SK-N-SH treated with all-trans-retinoic acid at 6 μM for 48 hours (cell line): ENCODE data around the gene TPRKB.
"Not testable (repeated sequence)": the region's sequence is repeated elsewhere in the genome, so short reads cannot be mapped to it uniquely, and the experiment has no call there.

Experiments
- ATAC-seq: fragments of 200-7000 bp; cut with Tn5 transposase; 3 replicates; pipeline ENCODE4 v1.9.1; 2020; ENCODE audit warnings: mild to moderate bottlenecking, moderate library complexity
- ARNTL ChIP-seq: fragments of 450-650 bp; formaldehyde crosslinking; IDR thresholded peaks from 2 replicates; pipeline ENCODE4 v1.5.0; 2020; ENCODE audit warnings: low read depth, mild to moderate bottlenecking, moderate library complexity, borderline replicate concordance
- BACH2 ChIP-seq: fragments of 250-450 bp; sonication (Bioruptor Pico); IDR thresholded peaks from 2 replicates; pipeline ENCODE4 v1.9.0; 2021; ENCODE audit warnings: mild to moderate bottlenecking, borderline replicate concordance
- CSDC2 ChIP-seq: fragments of 250-450 bp; sonication (Bioruptor Pico); IDR thresholded peaks from 2 replicates; pipeline ENCODE4 v1.5.0; 2020; ENCODE audit warnings: mild to moderate bottlenecking, moderate library complexity
- CSRNP3 ChIP-seq: fragments of 250-450 bp; sonication (Bioruptor Pico); IDR thresholded peaks from 2 replicates; pipeline ENCODE4 v1.5.1; 2021; ENCODE audit warnings: mild to moderate bottlenecking, moderate library complexity
- ESRRG ChIP-seq: fragments of 250-450 bp; sonication (Bioruptor Pico); IDR thresholded peaks from 2 replicates; pipeline ENCODE4 v1.6.1; 2021; ENCODE audit warnings: mild to moderate bottlenecking
- GLIS3 ChIP-seq: fragments of 250-450 bp; sonication (Bioruptor Pico); IDR thresholded peaks from 2 replicates; pipeline ENCODE4 v1.5.0; 2020; ENCODE audit warnings: mild to moderate bottlenecking, moderate library complexity
- ISL1 ChIP-seq: fragments of 250-450 bp; sonication (Bioruptor Pico); IDR thresholded peaks from 2 replicates; pipeline ENCODE4 v2.1.2; 2022; ENCODE audit warnings: mild to moderate bottlenecking, moderate library complexity
- OSR1 ChIP-seq: fragments of 250-450 bp; sonication (Bioruptor Pico); IDR thresholded peaks from 2 replicates; pipeline ENCODE4 v1.8.0; 2022; ENCODE audit warnings: moderate library complexity, mild to moderate bottlenecking, inconsistent platforms
- PATZ1 ChIP-seq: fragments of 250-450 bp; sonication (Bioruptor Pico); IDR thresholded peaks from 2 replicates; pipeline ENCODE4 v1.8.0; 2020; ENCODE audit warnings: mild to moderate bottlenecking, moderate library complexity, borderline replicate concordance
- PPARA ChIP-seq: fragments of 250-450 bp; sonication (Bioruptor Pico); IDR thresholded peaks from 2 replicates; pipeline ENCODE4 v1.5.0; 2020; ENCODE audit warnings: mild to moderate bottlenecking, borderline replicate concordance
- RARB ChIP-seq: fragments of 250-450 bp; sonication (Bioruptor Pico); IDR thresholded peaks from 2 replicates; pipeline ENCODE4 v1.8.0; 2021; ENCODE audit warnings: mild to moderate bottlenecking, moderate library complexity
- SNAI2 ChIP-seq: fragments of 250-450 bp; sonication (Bioruptor Pico); IDR thresholded peaks from 2 replicates; pipeline ENCODE4 v1.5.0; 2020; ENCODE audit warnings: mild to moderate bottlenecking, moderate library complexity
- TCF4 ChIP-seq: fragments of 250-450 bp; sonication (Bioruptor Pico); IDR thresholded peaks from 2 replicates; pipeline ENCODE4 v1.8.0; 2021; ENCODE audit warnings: mild to moderate bottlenecking, moderate library complexity, borderline replicate concordance
- TOX ChIP-seq: fragments of 250-450 bp; sonication (Bioruptor Pico); IDR thresholded peaks from 2 replicates; pipeline ENCODE4 v1.8.0; 2021; ENCODE audit warnings: mild to moderate bottlenecking, moderate library complexity, borderline replicate concordance
- TSHZ2 ChIP-seq: fragments of 250-450 bp; sonication (Bioruptor Pico); IDR thresholded peaks from 2 replicates; pipeline ENCODE4 v1.5.0; 2020; ENCODE audit warnings: mild to moderate bottlenecking, moderate library complexity
- ZC3H10 ChIP-seq: fragments of 250-450 bp; sonication (Bioruptor Pico); IDR thresholded peaks from 2 replicates; pipeline ENCODE4 v1.5.1; 2021; ENCODE audit warnings: mild to moderate bottlenecking, moderate library complexity
- ZFP3 ChIP-seq: fragments of 250-450 bp; sonication (Bioruptor Pico); IDR thresholded peaks from 2 replicates; pipeline ENCODE4 v1.5.0; 2020; ENCODE audit warnings: mild to moderate bottlenecking, moderate library complexity
- ZFP30 ChIP-seq: fragments of 450-650 bp; formaldehyde crosslinking; IDR thresholded peaks from 2 replicates; pipeline ENCODE4 v1.5.0; 2022; ENCODE audit warnings: mild to moderate bottlenecking, moderate library complexity
- ZNF70 ChIP-seq: fragments of 450-650 bp; formaldehyde crosslinking; IDR thresholded peaks from 2 replicates; pipeline ENCODE4 v1.5.0; 2020; ENCODE audit warnings: mild to moderate bottlenecking, moderate library complexity
- ZNF8 ChIP-seq: fragments of 450-650 bp; formaldehyde crosslinking; IDR thresholded peaks from 2 replicates; pipeline ENCODE4 v1.5.0; 2020; ENCODE audit warnings: mild to moderate bottlenecking, moderate library complexity

The TPRKB gene

GRCh38 chr2:73698101-73698500, 39.0 kb downstream of the TPRKB start (continued):
- no peak for TF ChIP-seq GLIS3 (CRISPR knock-in tag)
- TF ChIP-seq TCF4 = no peak
- TF ChIP-seq ESRRG (CRISPR knock-in tag) = no peak
- no peak for TF ChIP-seq ZFP3 (CRISPR knock-in tag)
- no peak for TF ChIP-seq ZFP30 (CRISPR knock-in tag)
- TF ChIP-seq TOX (CRISPR knock-in tag) = no peak
- no peak for TF ChIP-seq CSDC2
- no peak for TF ChIP-seq ZC3H10
- TF ChIP-seq PATZ1 (CRISPR knock-in tag) = no peak
- no peak for TF ChIP-seq ISL1 (CRISPR knock-in tag)

GRCh38 chr2:73697606-73698005, 39.5 kb downstream of the TPRKB start:
- no peak for ATAC-seq
- no peak for TF ChIP-seq ESRRG (CRISPR knock-in tag)
- TF ChIP-seq ARNTL (CRISPR knock-in tag) = no peak
- TF ChIP-seq GLIS3 (CRISPR knock-in tag) = no peak
- no peak for TF ChIP-seq BACH2 (CRISPR knock-in tag)

- ATAC-seq = not testable (repeated sequence)
Measured at GRCh38 chr2:73696985-73697384, 40.2 kb downstream of the TPRKB start.

GRCh38 chr2:73696521-73696920, 40.6 kb downstream of the TPRKB start:
- not testable (repeated sequence) for ATAC-seq

GRCh38 chr2:73690372-73691088, 46.6 kb downstream of the TPRKB start:
- peak; percentile 97 for ATAC-seq

GRCh38 chr2:73688494-73688893, 48.7 kb downstream of the TPRKB start:
- ATAC-seq = not testable (repeated sequence)

- no peak for TF ChIP-seq GLIS3 (CRISPR knock-in tag)
- no peak for TF ChIP-seq TSHZ2 (CRISPR knock-in tag)
- TF ChIP-seq ZNF8 = no peak
- TF ChIP-seq ISL1 (CRISPR knock-in tag) = no peak
- TF ChIP-seq CSRNP3 = no peak
- TF ChIP-seq TCF4 = no peak
- TF ChIP-seq ESRRG (CRISPR knock-in tag) = no peak
- no peak for TF ChIP-seq OSR1 (CRISPR knock-in tag)
- TF ChIP-seq ZNF70 (CRISPR knock-in tag) = no peak
- no peak for TF ChIP-seq RARB (CRISPR knock-in tag)
- TF ChIP-seq PPARA (CRISPR knock-in tag) = no peak
- no peak for TF ChIP-seq ARNTL (CRISPR knock-in tag)
- no peak for TF ChIP-seq SNAI2 (CRISPR knock-in tag)
- TF ChIP-seq ZC3H10 = no peak
- peak; percentile 27; the same call in 2 of the 3 replicates for ATAC-seq
Measured at GRCh38 chr2:73685764-73686438, 51.2 kb downstream of the TPRKB start.

GRCh38 chr2:73684905-73685304, 52.2 kb downstream of the TPRKB start:
- peak; percentile 43; the same call in 2 of the 3 replicates for ATAC-seq

- not testable (repeated sequence) for ATAC-seq
Measured at GRCh38 chr2:73684325-73684724, 52.8 kb downstream of the TPRKB start.

- peak; percentile 80 for ATAC-seq
Measured at GRCh38 chr2:73679951-73680571, 57.1 kb downstream of the TPRKB start.
